Measurements from ENCODE around the gene FGF12.

Gene FGF12

DNA sequence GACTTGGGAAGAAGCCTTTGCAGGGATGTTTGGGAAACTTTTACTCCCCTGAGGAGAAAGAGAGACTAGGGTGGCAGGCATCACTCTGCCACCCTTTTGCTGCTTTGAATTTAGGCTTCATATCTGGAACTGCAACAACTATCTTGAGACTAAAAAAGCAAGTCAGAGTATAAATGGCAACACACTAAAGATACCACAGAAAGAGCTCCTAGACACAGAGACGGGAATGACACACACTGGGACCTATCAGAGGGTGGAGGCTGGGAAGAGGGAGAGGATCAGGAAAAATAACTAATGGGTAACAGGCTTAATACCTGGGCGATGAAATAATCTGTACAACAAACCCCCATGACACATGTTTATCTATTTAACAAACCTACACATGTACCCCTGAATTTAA, 237.8 kb downstream of the FGF12 start:
- DNase-seq = no peak

DNA sequence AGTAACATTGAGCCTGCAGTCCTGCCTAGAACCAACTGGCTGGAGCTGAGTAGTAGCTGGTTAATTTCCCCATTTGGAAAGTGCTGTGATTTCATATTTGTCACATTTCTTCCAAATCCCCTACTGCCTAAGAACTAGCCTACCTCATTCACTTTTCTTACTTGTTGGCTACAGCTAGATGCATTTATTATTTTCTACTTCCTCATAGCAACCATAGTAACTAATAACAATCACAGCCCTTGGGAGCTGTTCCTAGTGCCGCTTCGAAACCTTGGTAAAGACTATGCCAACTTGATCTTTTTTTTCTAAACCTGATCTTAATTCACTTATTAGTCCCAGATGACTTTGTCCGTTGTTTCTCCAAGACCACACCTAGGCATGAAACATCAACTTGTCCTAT, 240.3 kb downstream of the FGF12 start:
- DNase-seq = no peak

DNA sequence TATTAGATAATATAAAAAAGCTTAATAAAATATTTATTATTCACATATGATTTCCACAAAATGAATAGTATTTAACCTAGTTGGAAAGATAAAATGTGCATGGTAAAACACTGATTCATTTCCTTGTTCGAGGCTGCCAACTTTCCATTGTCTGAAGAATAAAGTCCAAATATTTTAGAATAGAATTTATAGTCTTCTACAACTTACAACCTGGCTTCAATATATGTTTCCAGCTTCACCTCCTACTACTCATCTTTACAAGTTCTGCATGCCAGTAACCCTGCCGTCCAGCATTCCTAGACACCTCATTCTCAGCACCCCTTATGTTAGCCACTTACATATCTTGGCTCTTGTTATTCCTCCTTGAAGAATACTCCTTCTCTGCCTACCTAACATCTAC, 244.5 kb downstream of the FGF12 start:
- no peak for DNase-seq

DNA sequence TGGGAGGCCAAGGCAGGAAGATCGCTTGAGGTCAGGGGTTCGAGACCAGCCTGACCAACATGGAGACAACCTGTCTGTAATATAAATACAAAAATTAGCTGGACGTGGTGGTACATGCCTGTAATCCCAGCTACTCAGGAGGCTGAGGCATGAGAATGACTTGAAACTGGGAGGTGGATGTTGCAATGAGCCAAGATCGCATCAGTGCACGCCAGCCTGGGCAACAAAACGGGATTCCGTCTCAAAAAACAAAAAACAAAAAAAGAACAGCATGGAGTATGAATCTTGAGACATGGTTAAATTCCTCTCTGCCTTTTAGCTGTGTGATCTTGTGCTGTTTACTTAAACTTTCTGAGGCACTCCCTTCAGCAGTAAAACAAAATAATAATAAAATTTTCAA, 244.9 kb downstream of the FGF12 start:
- no peak for DNase-seq

DNA sequence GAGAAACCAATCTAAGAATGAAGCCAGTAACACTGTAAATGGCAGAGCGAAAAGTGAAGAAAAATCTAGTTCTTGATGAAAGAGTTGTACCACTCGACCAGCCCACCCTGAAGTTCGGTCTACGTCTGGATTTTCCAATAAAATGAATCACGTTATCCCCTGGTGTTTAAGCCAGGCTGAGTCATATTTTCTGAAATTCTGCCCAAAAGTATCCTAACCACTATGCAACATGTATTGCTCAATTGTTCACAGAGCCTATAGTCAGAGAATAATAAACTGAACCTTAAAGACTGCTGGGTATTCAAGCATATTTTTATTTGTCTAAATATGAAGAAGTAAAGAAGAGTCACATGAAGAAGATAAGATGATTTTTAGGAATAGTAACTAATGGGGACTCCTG, 245.7 kb downstream of the FGF12 start:
- DNase-seq = no peak

DNA sequence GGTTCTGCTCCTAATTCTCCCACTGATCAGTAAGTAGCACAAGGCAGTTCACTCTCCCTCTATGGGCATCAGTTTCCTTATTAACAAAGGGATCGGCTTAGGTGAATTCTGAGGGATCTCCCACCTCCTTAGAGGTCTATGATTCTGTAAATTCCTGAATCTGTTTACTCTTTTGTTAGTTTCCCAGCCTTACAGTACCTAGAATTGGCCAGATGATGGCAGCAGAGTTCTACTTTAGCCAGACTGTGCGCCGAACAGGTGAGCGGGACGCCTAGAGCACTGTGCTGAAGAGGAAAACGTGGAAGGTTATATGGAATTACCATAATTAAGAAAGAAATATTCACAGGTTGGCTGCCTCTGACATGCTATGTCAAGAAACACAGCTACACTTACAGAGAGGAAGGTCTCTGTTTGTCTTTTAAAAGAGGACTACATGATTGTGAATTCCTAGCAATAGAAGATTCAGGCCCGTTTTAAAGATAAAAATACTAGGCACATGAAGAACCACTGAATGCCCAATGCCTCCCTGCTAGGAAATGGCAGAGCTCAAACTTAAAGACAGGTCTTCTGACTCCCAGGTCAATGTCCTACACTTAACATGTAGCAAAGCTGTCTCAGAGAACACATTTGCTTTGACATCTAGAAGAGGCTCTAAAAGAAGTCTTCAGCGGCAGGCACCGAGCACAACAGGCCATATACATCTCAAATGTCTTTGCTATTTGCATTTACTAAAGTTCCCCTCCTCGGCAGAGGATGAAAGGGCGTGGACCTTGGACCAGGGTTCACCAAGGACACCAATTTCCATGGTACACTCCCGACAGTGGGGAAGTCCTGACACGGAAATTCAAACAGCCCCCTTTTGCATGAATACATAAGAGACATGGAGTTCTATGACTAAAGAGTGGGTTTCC, 259.9 kb downstream of the FGF12 start:
- DNase-seq = peak; percentile 2

DNA sequence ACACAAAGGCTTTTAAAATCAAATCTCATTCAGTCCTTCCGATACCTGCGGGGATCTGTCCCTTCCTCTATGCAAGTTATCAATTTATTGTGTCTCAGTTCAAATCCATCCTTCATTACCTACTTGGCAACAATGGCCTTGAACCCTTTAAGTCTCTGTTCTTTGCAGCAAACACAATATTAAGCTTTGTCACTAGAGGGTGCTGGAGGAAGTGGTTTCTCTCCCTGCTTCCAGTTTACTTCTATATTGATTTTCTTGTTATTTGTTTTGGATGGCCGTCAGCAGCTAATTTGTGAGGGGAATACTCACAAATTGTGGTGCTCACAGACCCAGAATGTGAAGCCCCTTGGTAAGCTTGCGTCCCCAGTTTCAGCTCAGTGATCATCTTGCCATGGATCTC, 278.3 kb downstream of the FGF12 start:
- no peak for DNase-seq

DNA sequence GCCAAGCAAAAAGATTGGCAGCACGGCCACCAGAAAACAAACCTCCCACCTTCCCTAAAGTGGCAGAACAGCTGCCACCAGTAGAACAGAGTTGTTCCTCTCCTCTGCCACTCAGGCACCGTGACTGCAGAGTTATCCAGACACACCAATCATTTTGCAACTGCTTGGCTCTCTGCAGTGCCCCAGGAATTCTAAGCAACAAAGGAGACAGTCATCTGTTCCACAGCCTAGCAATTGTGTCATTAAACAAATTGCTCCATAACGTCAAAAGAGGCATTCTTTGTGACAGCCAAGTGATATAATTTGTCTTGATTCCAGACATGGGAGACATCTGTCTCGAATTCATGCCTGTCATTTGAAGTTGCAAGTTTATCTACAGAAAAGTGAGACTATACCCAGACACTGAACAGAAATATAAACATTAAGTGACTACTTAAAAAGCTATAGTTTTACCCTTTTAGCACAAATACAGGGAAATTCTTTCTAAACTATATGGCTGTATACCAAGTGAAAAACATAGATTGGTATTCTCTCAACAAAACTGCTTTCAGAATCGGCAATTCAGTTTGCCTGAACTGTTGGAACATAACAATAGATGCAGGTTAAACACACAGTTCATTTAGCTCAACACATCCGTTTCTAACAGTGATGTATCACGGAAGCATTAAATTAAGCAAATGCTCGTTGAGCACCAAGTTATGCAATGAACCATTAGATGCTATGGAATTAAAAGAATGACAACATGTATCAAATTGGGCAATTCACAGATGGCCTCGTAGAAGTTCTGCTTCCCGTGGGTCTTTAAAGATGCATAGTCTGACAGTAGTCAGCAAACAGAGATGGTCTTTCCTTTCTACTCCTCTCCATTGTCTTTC, 281.3 kb downstream of the FGF12 start:
- no peak for DNase-seq

DNA sequence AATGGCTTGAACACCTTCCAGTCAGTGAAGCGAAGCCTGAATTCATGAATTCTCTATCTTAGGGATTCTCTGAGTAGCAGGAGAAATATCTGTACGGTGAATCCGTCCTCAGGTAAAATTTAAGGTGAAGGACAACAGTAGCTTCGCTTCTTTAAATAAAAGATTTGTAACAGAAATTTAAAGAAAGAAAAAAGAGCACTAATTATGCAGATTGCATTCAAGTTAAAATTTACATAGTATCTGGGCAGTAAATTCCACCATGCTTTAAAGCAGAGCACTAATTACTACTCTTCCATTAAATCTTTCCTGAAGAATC, 282.6 kb downstream of the FGF12 start:
- DNase-seq = no peak

DNA sequence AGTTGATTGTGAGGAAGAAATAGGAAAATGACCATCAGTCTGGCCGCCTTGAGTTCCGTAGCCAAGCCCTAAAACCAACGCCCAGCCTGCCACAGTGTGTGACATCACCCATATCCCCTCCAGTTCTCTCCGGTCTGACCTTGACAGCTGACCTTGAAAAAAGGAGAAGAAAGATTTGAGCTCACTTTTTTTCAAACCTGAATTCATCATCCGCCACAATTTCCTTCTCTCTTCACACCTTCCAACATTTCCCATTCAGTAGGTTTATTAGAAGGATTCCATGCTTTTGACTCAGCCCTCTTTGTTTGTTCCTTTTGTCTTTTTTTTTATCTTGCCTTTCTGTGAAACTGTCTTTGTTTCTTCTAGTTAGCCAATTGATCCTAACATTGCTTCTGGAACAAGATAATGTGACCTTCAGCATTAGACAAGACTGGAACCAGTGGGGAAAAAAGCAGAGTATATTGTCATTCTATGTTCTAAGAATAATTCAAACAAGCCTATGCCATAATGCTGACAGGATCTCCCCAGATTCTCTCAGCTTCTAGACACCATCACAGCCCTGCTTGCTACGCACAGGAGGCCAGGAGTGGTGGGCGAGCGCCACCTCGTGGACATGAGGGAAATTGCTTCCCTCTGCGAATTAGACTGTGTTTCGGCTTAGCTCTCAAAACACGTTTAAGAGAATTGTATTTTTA, 283.1 kb downstream of the FGF12 start:
- peak; percentile 1 for DNase-seq

DNA sequence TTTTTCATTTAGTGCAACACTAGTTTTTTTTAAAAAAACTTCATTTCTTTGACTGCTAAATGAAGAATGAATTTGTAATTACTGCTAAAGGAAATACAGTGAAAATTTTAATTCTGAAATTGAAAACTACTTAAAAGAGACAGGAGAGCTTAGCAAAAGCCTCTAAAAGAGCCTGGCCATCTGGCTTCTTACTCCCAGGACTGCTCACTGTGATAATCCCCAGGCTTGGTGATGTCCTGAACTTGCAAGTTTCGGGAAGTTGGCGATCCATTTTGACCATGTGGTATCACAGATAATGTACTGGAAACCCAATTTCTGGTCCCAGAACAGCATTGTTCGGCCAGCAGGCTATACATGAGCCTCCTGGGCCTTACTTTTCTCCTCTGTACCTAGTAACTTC, 292.1 kb downstream of the FGF12 start:
- DNase-seq = no peak

DNA sequence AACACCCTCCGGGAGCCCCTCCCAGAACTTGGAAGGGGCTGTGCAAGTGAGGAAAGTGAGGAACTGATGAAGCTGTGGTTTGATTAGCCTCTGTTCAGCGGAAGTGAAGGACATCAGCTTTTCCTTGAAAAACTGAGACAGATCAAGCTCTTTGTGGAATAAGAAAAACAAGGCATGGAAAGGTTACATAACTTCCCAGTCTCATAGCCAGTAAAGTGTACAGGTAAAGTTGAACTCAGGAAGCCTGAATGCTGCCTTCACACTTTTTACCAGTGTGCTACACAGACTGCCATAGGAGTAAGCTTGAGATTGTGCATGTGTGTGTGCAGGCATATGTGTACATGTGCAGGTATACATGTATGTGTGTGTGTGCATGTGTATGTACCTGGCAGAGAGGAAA, 293.2 kb downstream of the FGF12 start:
- no peak for DNase-seq

DNA sequence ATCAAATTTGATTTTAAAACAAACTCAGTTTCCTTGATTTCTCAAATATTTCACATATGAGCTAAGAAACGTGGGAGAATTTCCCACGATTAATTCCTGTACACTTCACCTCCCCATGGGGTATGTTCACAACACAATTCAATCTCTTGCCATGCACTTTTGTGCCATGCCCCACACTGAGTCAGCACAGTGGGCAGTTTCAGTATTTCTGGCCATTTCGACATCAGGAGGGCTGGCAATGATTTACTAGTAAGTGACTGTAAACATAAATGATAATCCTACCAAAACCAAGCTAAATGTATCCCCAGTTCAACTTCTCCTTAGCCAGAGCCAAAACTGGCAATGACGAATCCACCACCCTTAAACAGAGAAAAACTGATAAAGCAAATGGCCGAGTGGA, 293.6 kb downstream of the FGF12 start:
- no peak for DNase-seq

DNA sequence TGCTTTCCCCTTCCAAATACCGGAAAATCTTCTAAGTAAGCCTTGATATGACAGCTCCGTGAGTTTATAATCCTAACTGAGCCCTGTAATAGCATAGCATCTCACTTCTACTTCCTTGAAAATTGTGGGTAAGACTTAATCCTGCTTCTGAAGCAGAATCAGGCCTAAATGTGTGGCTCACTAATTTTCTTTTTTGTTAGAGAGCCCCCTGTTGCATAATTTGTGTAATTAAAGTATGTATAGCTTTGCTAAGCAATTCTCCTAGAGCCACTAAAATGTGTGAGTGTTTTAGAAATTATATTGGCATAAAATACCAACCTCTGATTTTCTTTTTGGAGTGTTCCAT, 304.4 kb downstream of the FGF12 start:
- DNase-seq = no peak

DNA sequence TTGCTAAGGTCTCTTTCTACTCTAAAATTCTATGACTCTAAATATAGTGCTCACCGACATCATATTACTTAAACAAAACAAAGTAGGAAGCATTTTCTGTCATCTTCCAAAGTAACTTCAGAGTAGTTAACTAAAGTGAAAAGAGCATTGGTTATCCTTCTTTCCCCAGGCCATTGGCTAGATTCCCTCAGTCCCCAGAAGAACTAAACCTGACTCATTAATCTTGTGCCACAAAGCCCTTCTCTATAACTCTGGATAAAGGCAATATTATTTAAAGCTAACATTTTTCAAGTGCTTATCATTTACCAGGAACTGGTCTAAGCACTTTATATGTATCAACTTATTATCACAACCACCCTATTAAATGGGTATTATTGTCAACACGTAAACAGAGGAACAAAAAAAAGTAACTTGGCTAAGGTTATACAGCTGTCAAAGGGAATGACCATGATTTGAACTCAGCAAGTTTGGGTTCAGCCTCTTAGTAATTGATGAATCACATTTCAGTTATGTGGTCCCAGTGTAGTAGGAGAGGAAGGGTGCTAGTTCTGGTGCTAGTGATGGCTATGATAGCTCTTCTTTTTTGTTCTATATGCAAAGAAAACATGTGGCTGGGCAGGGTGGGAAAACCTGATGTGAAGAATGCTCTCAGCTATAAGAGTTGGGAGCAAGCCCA, 304.9 kb downstream of the FGF12 start:
- no peak for DNase-seq

DNA sequence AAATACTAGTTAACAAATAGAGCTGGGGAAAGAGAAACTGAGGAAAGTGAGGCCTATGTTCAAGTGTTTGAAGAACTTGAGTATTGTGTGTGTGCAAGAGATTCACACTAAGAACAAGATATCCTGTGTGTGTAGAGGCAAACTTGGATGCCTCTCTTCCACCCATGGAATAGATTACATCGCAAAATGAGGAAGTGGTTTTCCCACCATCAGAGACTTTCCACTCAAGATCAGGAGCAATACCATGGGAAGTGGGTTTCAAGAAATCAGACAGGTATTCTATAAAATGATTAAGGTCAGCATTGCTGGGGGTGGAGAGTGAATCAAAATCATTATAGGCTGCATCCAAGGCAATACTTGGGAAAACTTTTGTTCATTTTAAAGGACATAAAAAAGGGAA, 308.0 kb downstream of the FGF12 start:
- no peak for DNase-seq

DNA sequence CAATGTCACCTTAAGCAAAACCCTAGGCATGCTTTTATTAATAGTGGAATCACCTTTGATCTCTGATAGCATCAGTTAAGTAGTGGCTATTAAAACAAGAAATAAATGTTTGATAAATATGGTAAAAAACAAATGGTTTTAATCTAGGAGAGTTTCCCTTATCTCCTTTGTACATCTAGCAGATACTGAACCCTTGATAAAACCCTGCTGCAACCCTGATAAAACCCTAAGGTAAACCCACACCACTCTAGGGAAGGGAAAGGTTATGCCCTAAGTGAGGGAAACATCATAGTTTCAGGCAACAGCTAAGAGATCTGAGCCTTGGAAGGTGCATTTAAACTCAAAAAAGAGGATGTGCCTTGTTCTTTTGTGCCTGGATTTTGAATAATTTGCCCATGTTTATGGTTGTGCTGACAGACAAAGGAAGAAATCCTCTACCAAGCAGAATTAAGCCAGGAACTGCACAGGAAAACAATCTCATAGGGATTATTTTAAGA, 309.7 kb downstream of the FGF12 start:
- no peak for DNase-seq

DNA sequence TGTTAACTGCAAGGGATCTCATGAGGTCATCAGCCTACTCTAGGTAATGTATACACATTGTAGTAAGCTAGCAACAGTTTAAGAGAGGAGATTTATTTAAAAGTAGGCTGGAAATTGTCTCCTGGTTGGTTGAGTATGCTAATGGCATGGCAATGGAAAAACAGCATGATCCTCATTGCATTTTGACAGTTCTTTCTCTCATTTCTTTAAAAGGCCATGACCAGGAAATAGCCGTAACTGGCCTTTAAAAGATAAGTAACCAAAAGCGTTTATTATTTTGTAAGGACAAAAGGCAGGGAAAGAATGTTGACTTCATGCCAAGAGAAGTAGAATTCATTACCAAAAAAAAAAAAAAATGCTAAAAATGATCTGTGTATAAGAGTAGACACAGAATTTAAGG, 310.3 kb downstream of the FGF12 start:
- DNase-seq = no peak

DNA sequence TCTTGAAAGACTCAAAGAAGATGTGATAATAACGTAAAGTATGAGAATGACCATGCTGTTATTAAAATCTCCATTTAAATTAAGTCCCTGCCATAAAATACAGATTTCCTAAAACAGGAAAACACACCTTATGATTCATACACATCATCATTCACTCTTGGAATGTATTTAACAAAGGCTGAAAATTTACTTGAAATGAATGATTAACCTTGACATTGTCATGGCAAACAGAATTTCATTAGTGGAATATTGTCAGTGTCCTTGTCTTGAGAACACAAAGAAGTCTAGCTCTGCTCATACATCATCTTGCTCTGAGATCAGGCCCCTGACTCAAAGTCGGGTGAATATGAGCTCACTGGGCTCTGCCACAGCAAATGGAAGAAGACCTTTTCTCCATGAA, 313.9 kb downstream of the FGF12 start:
- DNase-seq = no peak

DNA sequence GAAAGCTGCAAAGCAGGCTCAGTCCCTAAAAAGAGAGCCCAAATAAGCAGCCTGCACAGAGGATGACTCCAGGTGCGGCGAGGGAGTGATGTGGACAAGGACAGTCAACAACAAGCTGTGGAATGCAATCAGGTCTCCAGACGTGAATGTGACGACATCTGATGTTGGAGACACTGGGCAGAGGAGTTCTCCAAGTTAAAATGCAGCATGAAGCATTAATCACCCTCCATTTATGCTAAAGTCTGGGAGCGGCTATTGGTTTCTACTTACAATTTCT, 316.7 kb downstream of the FGF12 start:
- DNase-seq = no peak

DNA sequence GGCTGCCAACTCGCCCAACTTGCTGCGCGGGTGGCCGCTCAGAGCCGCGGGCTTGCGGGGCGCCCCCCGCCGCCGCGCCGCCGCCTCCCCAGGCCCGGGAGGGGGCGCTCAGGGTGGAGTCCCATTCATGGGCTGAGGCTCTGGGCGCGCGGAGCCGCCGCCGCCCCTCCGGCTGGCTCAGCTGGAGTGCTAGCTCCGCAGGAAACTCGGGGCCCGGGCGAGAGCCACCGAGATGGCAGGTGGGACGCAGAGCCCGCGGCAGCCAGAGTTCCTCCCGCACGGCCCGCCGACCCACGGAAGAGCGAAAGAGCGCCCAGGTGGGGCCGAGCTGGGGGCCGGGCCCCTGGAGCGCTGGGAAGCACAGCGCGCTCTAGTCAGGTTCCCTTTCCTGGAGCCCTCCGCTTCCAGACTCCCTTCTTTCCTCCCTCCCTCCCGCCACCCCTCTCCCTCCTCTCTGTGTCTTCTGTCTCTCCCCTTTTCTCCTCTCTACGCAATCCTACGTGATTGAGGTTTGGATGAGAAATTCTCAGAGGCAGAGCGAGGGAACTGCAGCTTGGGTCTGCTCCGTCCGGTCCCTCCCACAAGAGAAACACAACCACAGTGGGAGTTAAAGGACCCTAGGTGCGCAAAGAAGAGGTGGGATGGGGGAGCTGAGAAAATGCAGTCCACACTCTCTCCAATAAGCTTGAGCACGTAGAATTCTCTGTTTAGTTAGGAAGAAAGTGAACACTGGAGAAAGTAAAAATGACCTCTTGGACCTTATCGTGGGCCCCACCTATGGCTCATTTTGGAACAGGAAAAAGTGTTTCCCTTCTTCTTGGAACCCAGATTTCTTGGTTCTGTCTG, 317.3 kb downstream of the FGF12 start:
- no peak for DNase-seq

DNA sequence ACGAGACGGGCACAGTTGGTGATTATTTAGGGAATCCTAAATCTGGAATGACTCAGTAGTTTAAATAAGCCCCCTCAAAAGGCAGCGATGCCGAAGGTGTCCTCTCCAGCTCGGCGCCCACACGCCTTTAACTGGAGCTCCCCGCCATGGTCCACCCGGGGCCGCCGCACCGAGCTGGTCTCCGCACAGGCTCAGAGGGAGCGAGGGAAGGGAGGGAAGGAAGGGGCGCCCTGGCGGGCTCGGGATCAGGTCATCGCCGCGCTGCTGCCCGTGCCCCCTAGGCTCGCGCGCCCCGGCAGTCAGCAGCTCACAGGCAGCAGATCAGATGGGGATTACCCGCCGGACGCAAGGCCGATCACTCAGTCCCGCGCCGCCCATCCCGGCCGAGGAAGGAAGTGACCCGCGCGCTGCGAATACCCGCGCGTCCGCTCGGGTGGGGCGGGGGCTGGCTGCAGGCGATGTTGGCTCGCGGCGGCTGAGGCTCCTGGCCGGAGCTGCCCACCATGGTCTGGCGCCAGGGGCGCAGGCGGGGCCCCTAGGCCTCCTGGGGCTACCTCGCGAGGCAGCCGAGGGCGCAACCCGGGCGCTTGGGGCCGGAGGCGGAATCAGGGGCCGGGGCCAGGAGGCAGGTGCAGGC, 318.0 kb downstream of the FGF12 start:
- no peak for DNase-seq
